Breast epithelium (tissue), 4 donors: ENCODE data around the gene MACROD2. TPM values are rescaled to one million over a fixed set of nuclear protein-coding genes. Genes with fewer than 3 reads are reported as not detected.

Experiments used
- DNase-seq, 2 donors: peaks; one replicate each; pipeline ENCODE4 v3.0.0-alpha.2; 2019; ENCODE audit warnings: low spot score in 2 of 2
- H3K27ac ChIP-seq, 2 donors: fragments of 200-600 bp; sonication (generic) in 1 of 2; one replicate each; pipeline ENCODE4 v1.5.1; 2016 to 2019; ENCODE audit warnings: mild to moderate bottlenecking in 1 of 2
- H3K27me3 ChIP-seq, 2 donors: fragments of 200-600 bp; sonication (generic) in 1 of 2; one replicate each; pipeline versions ENCODE4 v1.5.1 to v1.6.0; 2017 to 2019; ENCODE audit warnings: control low read depth in 1 of 2, mild to moderate bottlenecking in 1 of 2
- H3K36me3 ChIP-seq: fragments of 200-600 bp; one replicate; pipeline ENCODE4 v1.5.1; 2019
- H3K4me1 ChIP-seq, 2 donors: fragments of 200-600 bp; sonication (generic); one replicate each; pipeline ENCODE4 v1.5.1; 2016 to 2019; ENCODE audit warnings: control low read depth in 1 of 2
- H3K4me3 ChIP-seq, 3 donors: fragments of 200-600 bp; sonication (generic); 1 replicate in 2 of 3; 2 replicates in 1 of 3; pipeline ENCODE4 v1.5.1; 2016 to 2019; ENCODE audit warnings: mild to moderate bottlenecking in 3 of 3, moderate library complexity in 2 of 3
- H3K9me3 ChIP-seq, 2 donors: fragments of 200-600 bp; sonication (generic) in 1 of 2; one replicate each; pipeline ENCODE4 v1.5.1; 2016 to 2019; ENCODE audit warnings: control low read depth in 1 of 2
- POLR2A ChIP-seq: fragments of 450-650 bp; IDR thresholded peaks from one replicate; pipeline ENCODE4 v1.6.1; 2016; ENCODE audit warnings: antibody characterized with exemption, mild to moderate bottlenecking, moderate library complexity
- POLR2AphosphoS5 ChIP-seq, 3 donors: sonication (generic); formaldehyde crosslinking; IDR thresholded peaks; one replicate each; pipeline ENCODE4 v1.6.1; 2017; ENCODE audit warnings: antibody characterized with exemption in 3 of 3
- intact Hi-C: fragments of 100-400 bp; cut with DNase I; formaldehyde crosslinking; loops from one replicate; pipeline ENCODE4 v1.15.1; 2023; ENCODE audit warnings: low total_unique reads
- total RNA-seq, 3 donors: library from RNA; depleted of rRNA; stranded (reverse); fragments of >200 nt; gene quantifications; one replicate each; pipeline ENCODE4 v1.1.0, GENCODE V29; 2016
- TF ChIP-seq, protein P1 (sequence below), 3 donors: fragments of 450-650 bp; IDR thresholded peaks; one replicate each; pipeline ENCODE4 v1.5.1; 2016 to 2017; ENCODE audit warnings: antibody characterized with exemption in 3 of 3, mild to moderate bottlenecking in 3 of 3, moderate library complexity in 3 of 3

Gene MACROD2
- total RNA-seq, 3 donors from 2014 or later, result 6.7 to 26.8 (median 8.8) TPM

DNA sequence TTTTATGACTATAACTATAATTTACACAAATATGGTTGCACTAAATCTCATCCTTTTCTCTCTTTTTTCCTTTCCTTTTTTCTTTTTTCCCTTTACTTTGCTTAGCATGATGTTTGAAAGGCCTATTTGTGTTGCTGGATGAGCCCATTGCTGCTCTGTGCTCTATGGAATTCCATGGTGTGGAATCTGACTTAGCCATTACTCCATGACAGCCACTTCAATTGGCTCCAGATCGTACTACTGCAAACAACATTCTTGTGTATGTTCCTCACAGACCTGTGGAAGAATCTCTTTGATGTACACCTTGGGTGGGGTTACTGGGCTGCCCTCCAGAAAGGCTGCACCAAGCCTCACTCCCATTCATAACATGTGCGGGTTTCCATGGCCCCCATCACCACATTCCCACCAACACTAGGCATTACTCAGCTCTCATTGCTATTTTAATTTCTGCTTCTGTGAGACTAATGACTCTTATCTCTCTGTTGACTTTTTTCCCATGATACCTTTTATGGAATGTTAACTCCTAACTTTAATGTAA is 1598.9 kb downstream of the MACROD2 start:
- Histone ChIP-seq H3K9me3 (no peaks in the 10 kb centered on the region), H3K27me3 (no peaks in the 10 kb centered on the region), H3K4me3 (no peak overlapping the region), H3K36me3 (no peaks in the 10 kb centered on the region), H3K27ac (no peak overlapping the region), H3K4me1 (no peaks in the 10 kb centered on the region)
- TF ChIP-seq, protein P1, sequence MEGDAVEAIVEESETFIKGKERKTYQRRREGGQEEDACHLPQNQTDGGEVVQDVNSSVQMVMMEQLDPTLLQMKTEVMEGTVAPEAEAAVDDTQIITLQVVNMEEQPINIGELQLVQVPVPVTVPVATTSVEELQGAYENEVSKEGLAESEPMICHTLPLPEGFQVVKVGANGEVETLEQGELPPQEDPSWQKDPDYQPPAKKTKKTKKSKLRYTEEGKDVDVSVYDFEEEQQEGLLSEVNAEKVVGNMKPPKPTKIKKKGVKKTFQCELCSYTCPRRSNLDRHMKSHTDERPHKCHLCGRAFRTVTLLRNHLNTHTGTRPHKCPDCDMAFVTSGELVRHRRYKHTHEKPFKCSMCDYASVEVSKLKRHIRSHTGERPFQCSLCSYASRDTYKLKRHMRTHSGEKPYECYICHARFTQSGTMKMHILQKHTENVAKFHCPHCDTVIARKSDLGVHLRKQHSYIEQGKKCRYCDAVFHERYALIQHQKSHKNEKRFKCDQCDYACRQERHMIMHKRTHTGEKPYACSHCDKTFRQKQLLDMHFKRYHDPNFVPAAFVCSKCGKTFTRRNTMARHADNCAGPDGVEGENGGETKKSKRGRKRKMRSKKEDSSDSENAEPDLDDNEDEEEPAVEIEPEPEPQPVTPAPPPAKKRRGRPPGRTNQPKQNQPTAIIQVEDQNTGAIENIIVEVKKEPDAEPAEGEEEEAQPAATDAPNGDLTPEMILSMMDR (IDR thresholded peaks at IDR 0.05), result no peak
- no peak for TF ChIP-seq POLR2A
- TF ChIP-seq POLR2AphosphoS5 (IDR thresholded peaks at IDR 0.05), result no peak
- DNase-seq, result no peak
- intact Hi-C loops, result no loop called here

DNA sequence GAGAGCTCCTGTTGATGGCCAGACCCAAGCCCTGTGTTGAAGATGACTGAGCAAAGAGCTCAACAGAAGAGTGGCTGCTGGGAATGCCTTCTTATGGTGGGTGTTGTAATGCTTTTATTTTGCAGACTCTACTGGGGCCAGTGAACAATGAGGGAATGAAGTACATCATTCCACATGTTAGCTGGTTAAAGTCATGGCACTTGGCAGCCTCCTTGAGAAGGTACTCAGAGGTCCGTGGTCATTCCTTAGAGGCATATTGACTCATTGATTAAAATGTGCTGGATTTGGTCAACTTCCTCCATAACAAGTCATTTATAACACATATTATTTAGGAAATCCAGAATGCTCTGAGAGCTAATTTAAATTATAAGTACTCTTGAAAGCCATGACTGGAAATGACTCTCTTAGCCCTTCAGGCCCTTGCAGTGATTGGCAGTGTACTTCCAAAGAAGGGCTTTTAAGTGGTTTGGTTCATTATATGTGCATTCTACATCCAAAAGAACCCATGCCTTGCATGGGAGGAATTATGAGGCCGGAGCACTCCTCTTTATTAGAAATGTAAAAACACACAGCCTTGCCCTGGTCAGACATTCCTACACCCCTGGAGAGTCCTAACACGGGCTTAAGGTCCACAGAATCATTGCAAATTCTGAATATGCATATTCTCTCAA is 1601.0 kb downstream of the MACROD2 start:
- intact Hi-C loops, result no loop called here
- no peaks in the 10 kb centered on the region for H3K36me3 ChIP-seq
- H3K4me3 ChIP-seq, result no peak overlapping the region
- H3K9me3 ChIP-seq, result no peaks in the 10 kb centered on the region
- DNase-seq, result no peak
- no peak overlapping the region for H3K27ac ChIP-seq
- no peaks in the 10 kb centered on the region for H3K27me3 ChIP-seq
- no peaks in the 10 kb centered on the region for H3K4me1 ChIP-seq
- TF ChIP-seq POLR2AphosphoS5 (IDR thresholded peaks at IDR 0.05), result no peak
- TF ChIP-seq POLR2A, result no peak
- TF ChIP-seq, protein P1 (IDR thresholded peaks at IDR 0.05), result no peak

DNA sequence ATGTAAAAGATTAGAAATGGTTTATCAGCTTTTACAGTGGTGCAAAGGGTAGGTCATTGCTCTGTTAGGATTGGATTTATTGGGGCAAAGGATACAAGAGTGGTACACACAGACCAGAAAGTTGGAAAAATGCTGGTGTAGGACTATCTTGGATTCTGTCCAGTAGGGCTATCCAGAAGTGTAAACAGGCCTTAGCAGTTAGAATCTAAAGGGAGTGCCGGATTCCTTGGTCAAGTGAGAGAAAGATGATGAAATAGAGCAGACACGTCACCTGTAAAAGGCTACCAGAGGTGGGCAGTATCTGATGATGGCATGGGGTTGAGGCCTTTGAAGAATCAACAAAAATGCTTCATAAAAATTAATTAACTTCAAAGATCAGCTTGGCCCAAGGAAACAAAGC is 1602.0 kb downstream of the MACROD2 start:
- TF ChIP-seq, protein P1 (IDR thresholded peaks at IDR 0.05), result no peak
- TF ChIP-seq POLR2A (no peak), POLR2AphosphoS5 (IDR thresholded peaks at IDR 0.05) (no peak)
- no peak for DNase-seq
- Histone ChIP-seq H3K36me3 (no peaks in the 10 kb centered on the region), H3K4me1 (no peaks in the 10 kb centered on the region), H3K27ac (no peak overlapping the region), H3K4me3 (no peak overlapping the region), H3K27me3 (no peaks in the 10 kb centered on the region), H3K9me3 (no peaks in the 10 kb centered on the region)
- intact Hi-C loops, result no loop called here

DNA sequence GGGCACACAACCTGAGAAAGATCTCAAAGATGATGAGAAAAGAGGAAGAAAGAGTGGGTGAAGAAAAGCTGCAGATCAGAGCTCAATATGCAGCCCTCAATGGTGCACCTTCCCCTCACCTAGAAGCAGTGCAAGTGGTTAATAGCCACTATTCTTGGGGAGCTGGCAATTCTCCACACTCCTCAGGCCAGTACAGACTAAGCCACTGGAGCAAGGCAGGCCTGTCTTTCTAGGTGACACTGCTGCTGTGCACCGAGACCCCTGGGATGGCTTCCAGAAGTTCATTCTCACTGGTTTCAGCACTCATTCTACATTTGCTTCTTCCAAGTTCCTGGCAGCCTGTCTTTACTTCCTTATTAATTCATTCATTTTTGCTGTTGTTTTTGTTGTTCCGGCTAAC is 1604.6 kb downstream of the MACROD2 start:
- DNase-seq, result no peak
- Histone ChIP-seq H3K27ac (no peak overlapping the region), H3K4me1 (no peaks in the 10 kb centered on the region), H3K9me3 (no peaks in the 10 kb centered on the region), H3K4me3 (no peak overlapping the region), H3K27me3 (no peaks in the 10 kb centered on the region), H3K36me3 (no peaks in the 10 kb centered on the region)
- intact Hi-C loops, result no loop called here
- TF ChIP-seq POLR2A (no peak), POLR2AphosphoS5 (IDR thresholded peaks at IDR 0.05) (no peak)
- TF ChIP-seq, protein P1 (IDR thresholded peaks at IDR 0.05), result no peak

DNA sequence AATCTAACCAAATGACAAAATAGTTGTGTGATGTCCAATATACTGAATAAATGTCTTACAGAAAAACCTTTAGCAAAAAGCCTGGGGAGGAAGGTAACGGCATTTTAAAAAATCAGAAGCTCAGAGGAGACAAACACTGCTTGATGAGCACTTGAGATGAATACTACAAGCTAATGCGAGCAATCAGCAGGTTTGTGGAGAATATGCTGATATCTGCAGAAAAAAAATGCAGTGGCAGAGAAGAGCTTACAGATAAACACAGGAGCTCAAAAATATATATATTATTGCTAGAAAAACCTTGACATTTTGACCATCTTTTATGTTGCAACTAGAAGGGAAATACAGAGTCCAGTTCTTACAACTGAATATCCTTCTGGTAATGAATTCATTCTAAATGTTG is 1605.2 kb downstream of the MACROD2 start:
- H3K4me3 ChIP-seq, result no peak overlapping the region
- TF ChIP-seq POLR2AphosphoS5 (IDR thresholded peaks at IDR 0.05) (no peak), POLR2A (no peak)
- TF ChIP-seq, protein P1 (IDR thresholded peaks at IDR 0.05), result no peak
- no peaks in the 10 kb centered on the region for H3K27me3 ChIP-seq
- no peaks in the 10 kb centered on the region for H3K4me1 ChIP-seq
- H3K9me3 ChIP-seq, result no peaks in the 10 kb centered on the region
- intact Hi-C loops, result no loop called here
- DNase-seq, result no peak
- no peak overlapping the region for H3K27ac ChIP-seq
- H3K36me3 ChIP-seq, result no peaks in the 10 kb centered on the region
